Loucy (cell line): ENCODE results near the gene CADM1.

Source experiments
- H2AFZ ChIP-seq: fragments of 200-600 bp; sonication (generic); 2 replicates; pipeline ENCODE4 v1.6.0; 2016; ENCODE audit warnings: antibody characterized with exemption, mild to moderate bottlenecking, low read length, moderate library complexity
- H3F3A ChIP-seq: fragments of 200-600 bp; 2 replicates; pipeline ENCODE4 v1.6.0; 2016; ENCODE audit warnings: antibody characterized with exemption, low read depth, mild to moderate bottlenecking
- H3K27me3 ChIP-seq: fragments of 200-600 bp; sonication (generic); 2 replicates; pipeline ENCODE4 v1.6.1; 2014; ENCODE audit warnings: low read length, mild to moderate bottlenecking; ENCODE audit not compliant: insufficient read depth, poor library complexity, severe bottlenecking
- H3K36me3 ChIP-seq: fragments of 200-600 bp; sonication (generic); 2 replicates; pipeline ENCODE4 v1.6.1; 2016; ENCODE audit warnings: low read length; ENCODE audit not compliant: insufficient read depth
- H3K4me1 ChIP-seq: fragments of 200-600 bp; sonication (generic); 2 replicates; pipeline ENCODE4 v1.5.1; 2014; ENCODE audit warnings: low read length, mild to moderate bottlenecking; ENCODE audit not compliant: insufficient read depth, poor library complexity, severe bottlenecking
- H3K4me2 ChIP-seq: fragments of 200-600 bp; sonication (generic); 2 replicates; pipeline ENCODE4 v1.6.0; 2014; ENCODE audit warnings: antibody characterized with exemption, low read length, low read depth, mild to moderate bottlenecking; ENCODE audit not compliant: poor library complexity, severe bottlenecking
- H3K4me3 ChIP-seq: fragments of 200-600 bp; sonication (generic); 2 replicates; pipeline ENCODE4 v1.5.1; 2014; ENCODE audit warnings: low read length, mild to moderate bottlenecking, mixed read lengths; ENCODE audit not compliant: poor library complexity, severe bottlenecking
- H3K79me2 ChIP-seq: fragments of 200-600 bp; sonication (generic); 2 replicates; pipeline ENCODE4 v1.6.1; 2014; ENCODE audit warnings: low read length; ENCODE audit not compliant: insufficient read depth
- H3K9ac ChIP-seq: fragments of 200-600 bp; sonication (generic); 2 replicates; pipeline ENCODE4 v1.6.0; 2014; ENCODE audit warnings: mild to moderate bottlenecking, low read depth, low read length, moderate library complexity; ENCODE audit not compliant: poor library complexity, severe bottlenecking
- H3K9me2 ChIP-seq: fragments of 200-600 bp; sonication (generic); replicated peaks from 2 replicates; pipeline ENCODE4 v1.6.1; 2016; ENCODE audit warnings: low read depth, low read length, mixed read lengths
- H3K9me3 ChIP-seq: fragments of 200-600 bp; sonication (generic); 2 replicates; pipeline ENCODE4 v1.6.1; 2014; ENCODE audit warnings: mild to moderate bottlenecking, antibody characterized with exemption, low read length, low read depth; ENCODE audit not compliant: insufficient read depth
- H4K20me1 ChIP-seq: fragments of 200-600 bp; sonication (generic); 2 replicates; pipeline ENCODE4 v1.6.0; 2014; ENCODE audit warnings: antibody characterized with exemption, low read length, mild to moderate bottlenecking; ENCODE audit not compliant: insufficient read depth, poor library complexity, severe bottlenecking
- EZH2phosphoT487 ChIP-seq: fragments of 200-600 bp; IDR thresholded peaks from 2 replicates; pipeline ENCODE4 v1.6.1; 2018; ENCODE audit warnings: antibody characterized with exemption, mild to moderate bottlenecking, moderate library complexity, borderline replicate concordance
- TF ChIP-seq, protein P1 (sequence below): fragments of 200-600 bp; sonication (generic); conservative IDR thresholded peaks from 2 replicates; pipeline ENCODE4 v1.5.1; 2014; ENCODE audit warnings: mild to moderate bottlenecking, antibody characterized with exemption, low read length

Gene CADM1

DNA sequence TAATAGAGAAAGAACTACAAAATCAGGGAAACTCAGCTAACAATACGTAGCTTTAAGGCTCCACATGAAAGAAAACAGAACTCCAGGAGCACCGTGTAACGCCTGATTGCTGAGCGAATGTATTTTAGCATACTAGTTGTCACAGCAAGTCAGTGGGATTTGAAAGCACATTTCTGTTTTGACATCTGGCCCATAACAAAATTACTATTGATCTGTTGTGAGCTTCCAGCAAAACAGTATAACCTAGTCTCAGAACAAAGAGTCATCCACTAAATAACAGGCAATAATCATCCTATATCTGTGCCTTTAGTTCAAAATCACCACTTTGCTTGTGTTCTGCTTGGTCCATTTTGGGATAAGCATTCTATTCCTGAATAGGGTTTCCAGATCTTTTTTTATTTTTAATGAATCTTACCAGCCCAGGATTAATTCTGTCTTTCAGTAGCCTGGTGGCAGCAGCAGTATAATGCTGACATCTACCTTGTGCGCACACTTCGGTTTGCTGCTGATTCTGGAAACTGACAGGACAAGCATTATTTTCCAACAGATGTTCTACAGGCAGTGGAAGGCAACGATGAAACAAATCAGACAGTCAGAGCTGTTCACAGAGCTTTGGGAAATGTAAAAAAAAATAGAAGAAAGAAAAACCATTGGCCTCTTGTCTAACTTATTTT lies 66.2 kb downstream of the CADM1 start:
- Histone ChIP-seq H3K4me3 (no peak overlapping the region), H3K4me2 (no peak overlapping the region), H2AFZ (no peak overlapping the region), H3K79me2 (no peaks in the 10 kb centered on the region), H3K36me3 (no peaks in the 10 kb centered on the region), H3K9me3 (no peaks in the 10 kb centered on the region), H4K20me1 (no peaks in the 10 kb centered on the region), H3K9ac (no peak overlapping the region), H3F3A (no peaks in the 10 kb centered on the region), H3K9me2 (no peaks in the 10 kb centered on the region), H3K4me1 (no peaks in the 10 kb centered on the region), H3K27me3 (no peaks in the 10 kb centered on the region)
- TF ChIP-seq, protein P1, sequence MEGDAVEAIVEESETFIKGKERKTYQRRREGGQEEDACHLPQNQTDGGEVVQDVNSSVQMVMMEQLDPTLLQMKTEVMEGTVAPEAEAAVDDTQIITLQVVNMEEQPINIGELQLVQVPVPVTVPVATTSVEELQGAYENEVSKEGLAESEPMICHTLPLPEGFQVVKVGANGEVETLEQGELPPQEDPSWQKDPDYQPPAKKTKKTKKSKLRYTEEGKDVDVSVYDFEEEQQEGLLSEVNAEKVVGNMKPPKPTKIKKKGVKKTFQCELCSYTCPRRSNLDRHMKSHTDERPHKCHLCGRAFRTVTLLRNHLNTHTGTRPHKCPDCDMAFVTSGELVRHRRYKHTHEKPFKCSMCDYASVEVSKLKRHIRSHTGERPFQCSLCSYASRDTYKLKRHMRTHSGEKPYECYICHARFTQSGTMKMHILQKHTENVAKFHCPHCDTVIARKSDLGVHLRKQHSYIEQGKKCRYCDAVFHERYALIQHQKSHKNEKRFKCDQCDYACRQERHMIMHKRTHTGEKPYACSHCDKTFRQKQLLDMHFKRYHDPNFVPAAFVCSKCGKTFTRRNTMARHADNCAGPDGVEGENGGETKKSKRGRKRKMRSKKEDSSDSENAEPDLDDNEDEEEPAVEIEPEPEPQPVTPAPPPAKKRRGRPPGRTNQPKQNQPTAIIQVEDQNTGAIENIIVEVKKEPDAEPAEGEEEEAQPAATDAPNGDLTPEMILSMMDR: no peak
- TF ChIP-seq EZH2phosphoT487: no peak

DNA sequence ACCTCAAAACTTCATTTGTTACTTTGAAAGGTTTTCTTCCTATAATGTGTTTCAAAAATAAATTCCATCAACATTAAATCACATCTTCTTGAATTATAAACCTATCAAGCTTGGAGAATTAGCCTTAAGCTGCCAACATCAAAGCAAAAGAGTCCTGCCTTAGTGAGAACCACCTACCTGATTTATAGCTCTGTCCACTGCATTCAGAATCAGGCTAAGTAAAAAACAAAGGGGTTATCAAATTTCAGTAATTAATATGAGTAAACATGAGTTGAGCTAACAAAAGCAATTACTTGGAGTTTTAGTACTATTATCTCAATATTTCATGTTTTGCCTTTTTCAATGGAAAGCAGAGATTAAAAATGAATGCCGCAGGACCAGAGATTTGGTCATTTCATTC lies 73.9 kb downstream of the CADM1 start:
- Histone ChIP-seq H3K9me3 (no peaks in the 10 kb centered on the region), H4K20me1 (no peaks in the 10 kb centered on the region), H3F3A (no peaks in the 10 kb centered on the region), H3K36me3 (no peaks in the 10 kb centered on the region), H3K9me2 (no peaks in the 10 kb centered on the region), H3K79me2 (no peaks in the 10 kb centered on the region), H3K4me1 (no peaks in the 10 kb centered on the region), H2AFZ (no peak overlapping the region), H3K4me3 (no peak overlapping the region), H3K27me3 (no peaks in the 10 kb centered on the region), H3K9ac (no peak overlapping the region), H3K4me2 (no peak overlapping the region)
- TF ChIP-seq, protein P1: no peak
- no peak for TF ChIP-seq EZH2phosphoT487

DNA sequence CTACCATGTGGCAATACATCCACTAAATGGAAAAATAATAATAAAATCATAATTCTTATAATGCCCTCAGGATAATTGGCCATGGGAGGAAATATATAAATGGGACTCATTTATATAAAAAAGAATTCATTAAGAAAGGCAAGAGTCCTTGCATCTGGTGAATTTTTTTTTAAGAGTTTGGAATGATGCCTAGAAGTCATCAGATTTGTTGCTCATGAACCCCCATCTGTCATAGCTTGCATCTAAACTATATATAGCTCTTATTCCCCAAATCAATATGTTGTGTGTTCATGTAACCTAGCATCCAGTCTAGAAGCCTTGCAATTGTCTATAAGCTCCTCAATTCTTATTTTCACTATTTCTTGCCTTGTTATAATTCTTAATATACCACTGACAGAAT lies 75.9 kb downstream of the CADM1 start:
- Histone ChIP-seq H3K4me3 (no peak overlapping the region), H3K4me1 (no peaks in the 10 kb centered on the region), H3F3A (no peaks in the 10 kb centered on the region), H4K20me1 (no peaks in the 10 kb centered on the region), H3K9ac (no peak overlapping the region), H3K36me3 (no peaks in the 10 kb centered on the region), H2AFZ (no peak overlapping the region), H3K4me2 (no peak overlapping the region), H3K9me3 (no peaks in the 10 kb centered on the region), H3K79me2 (no peaks in the 10 kb centered on the region), H3K27me3 (no peaks in the 10 kb centered on the region), H3K9me2 (no peaks in the 10 kb centered on the region)
- TF ChIP-seq, protein P1: no peak
- no peak for TF ChIP-seq EZH2phosphoT487
